Hippocampal formation (tissue), 2 donors: Measurements from ENCODE around the gene MFRP.

Experiments used
- DNase-seq, 2 donors: peaks; one replicate each; lab custom pipeline; 2025; lab: John Stamatoyannopoulos, UW

Gene MFRP

DNA sequence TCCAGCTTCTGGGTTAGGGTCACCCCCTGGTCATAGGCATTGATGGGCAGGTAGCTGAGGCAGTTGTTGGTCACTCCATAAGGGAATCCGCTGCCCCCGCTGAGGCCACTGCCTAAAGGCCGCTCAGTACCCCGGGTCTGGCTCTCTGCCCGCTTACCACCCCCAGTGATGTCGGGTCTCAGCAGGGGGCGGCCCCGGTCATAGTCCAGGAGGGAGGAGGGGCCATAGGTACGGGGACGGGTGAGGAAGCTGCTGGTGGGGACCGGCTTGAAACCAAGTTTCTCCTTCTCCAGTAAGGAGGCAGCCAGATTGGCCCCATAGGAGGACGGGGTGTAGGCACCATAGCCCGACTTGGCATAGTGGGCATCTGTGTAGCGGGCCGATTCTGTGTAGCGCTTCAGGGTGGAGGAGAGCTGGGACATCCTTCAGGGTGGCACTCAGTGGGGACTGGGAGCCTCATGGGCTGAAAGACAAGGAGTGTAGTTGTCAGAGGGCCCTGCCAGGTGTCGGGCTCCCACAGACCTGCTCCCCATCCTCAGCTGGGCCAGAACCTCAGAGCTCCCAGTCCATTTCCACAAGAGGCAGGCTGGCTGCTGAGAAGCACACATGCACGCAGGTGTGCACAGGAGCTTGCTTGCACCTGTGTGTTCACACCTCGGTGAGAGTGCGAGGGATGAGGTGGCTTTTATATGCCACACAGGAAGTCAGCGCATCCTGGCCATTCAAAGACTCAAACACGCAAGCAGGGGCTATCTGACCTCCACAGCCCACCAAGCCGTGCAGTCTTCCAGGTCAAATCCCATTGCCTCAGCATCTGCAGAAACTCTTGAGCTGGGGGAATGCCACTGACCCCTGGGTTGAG is 26.8 kb upstream of the MFRP start:
- no peak for DNase-seq

GRCh38 chr11:119372260-119373058 is 26.0 kb upstream of the MFRP start:
- no peak for DNase-seq

DNA sequence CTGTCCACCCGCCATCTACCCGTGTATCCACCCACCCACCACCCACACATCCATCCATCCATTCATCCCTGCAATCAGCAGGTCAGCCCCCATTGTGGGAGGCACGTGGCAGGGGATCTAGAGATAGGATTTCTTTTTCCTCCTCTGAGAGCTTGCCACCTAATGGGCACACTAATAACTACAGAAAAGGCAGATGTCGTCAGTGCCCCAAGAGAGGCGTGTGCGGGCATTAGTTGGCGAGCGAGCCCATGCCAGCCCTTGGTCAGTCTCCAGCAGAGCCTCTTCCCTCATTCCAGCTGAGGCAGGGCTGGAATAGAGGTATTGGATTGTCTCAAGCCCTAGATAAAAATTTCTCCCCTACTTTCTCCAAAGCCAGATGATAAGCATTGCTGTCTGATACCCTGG is 25.3 kb upstream of the MFRP start:
- DNase-seq = peak; percentile 50 to 82

DNA sequence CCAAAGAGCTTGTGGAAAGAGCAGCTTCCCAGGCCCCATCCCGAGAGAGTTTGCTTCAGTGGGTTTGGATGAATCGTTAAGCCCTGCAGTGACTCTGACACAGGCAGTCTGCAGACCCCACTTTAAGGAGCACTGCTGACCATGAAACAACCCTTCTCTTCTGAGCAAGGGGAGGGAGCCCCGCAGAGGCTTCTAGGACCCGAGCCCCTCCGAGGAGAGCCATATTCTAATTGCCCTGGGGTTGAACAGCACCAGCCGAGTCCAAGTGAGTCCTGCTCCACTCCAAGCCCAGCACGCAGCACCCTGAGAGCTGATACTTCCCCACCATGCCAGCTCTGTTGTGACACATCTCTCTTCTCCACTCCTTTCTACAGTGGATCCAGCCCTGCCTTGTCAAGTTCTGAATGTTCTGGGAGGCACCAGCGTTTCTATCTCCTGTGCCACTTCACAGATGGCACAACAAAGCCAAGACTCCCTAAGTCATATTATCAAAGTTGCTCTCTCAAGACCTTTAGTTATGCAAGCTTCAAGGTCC is 24.6 kb upstream of the MFRP start:
- no peak for DNase-seq

GRCh38 chr11:119370486-119371046 is 24.1 kb upstream of the MFRP start:
- DNase-seq = no peak

- no peak for DNase-seq
Measured at GRCh38 chr11:119369132-119369925, 22.8 kb upstream of the MFRP start.

- DNase-seq = no peak
Measured at GRCh38 chr11:119368121-119369034, 21.9 kb upstream of the MFRP start.

DNA sequence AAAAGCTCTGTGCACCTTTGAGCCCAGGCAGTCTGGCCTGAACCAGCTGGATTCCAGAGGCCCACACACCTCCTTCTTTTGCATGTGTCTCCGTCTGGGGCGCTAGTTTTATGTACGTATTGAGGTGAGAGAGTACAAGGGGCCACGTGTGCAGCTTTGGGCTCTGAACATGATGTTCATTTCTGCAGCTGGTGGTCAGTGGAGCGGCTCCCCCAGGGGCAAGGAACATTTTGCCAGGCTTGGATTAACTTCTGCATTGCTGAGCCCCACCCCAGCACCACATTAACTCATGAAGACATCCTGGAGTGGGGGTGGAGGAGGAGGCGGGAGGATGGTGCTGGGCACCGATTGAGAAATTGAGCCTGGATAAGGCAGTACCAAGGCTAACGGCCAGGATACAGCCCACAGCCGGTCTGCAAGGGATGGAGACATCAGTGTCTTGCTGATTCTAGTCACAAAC is 21.2 kb upstream of the MFRP start:
- DNase-seq = no peak

- DNase-seq = peak in 1 of 2 donors; percentile 52
Measured at GRCh38 chr11:119366690-119367620, 20.4 kb upstream of the MFRP start.

GRCh38 chr11:119365071-119365591 is 18.6 kb upstream of the MFRP start:
- peak in 1 of 2 donors; percentile 37 for DNase-seq

DNA sequence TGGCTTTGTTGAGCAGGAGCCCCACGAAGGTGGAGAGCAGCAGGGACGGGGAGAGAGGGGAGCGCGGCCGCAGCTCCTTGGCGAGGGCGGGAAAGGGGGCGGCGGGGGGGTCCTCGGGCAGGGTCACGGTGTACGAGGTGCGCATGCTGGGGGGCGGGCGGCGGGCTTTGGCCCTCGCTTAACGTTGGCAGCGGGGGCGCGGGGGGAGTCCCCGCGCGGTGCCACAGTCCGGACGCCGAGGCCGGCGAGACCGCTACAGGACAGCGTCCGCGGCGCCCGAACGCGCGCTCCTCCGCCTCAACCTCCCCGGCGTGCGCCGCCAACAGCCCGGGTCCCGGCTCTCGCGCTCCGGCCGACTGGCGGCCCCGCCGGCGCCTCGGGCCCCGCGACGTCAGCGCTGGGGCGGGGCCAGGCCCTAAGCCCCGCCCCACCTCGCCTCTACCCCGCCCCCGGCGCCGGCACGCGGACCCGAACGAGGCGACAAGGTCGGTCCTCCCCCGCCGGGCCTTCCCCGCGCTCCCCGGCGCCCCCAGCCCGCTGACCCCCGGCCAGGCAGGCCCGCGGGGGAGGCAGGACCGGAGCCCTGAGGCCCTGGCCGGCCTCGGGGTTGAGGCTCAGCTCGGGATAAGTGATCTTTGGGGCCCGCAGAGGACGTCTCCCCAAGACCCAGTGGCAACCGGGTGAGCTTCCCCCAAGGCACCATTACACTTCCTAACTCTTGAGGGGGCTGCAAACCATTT is 17.5 kb upstream of the MFRP start:
- DNase-seq = peak; percentile 52 to 73

DNA sequence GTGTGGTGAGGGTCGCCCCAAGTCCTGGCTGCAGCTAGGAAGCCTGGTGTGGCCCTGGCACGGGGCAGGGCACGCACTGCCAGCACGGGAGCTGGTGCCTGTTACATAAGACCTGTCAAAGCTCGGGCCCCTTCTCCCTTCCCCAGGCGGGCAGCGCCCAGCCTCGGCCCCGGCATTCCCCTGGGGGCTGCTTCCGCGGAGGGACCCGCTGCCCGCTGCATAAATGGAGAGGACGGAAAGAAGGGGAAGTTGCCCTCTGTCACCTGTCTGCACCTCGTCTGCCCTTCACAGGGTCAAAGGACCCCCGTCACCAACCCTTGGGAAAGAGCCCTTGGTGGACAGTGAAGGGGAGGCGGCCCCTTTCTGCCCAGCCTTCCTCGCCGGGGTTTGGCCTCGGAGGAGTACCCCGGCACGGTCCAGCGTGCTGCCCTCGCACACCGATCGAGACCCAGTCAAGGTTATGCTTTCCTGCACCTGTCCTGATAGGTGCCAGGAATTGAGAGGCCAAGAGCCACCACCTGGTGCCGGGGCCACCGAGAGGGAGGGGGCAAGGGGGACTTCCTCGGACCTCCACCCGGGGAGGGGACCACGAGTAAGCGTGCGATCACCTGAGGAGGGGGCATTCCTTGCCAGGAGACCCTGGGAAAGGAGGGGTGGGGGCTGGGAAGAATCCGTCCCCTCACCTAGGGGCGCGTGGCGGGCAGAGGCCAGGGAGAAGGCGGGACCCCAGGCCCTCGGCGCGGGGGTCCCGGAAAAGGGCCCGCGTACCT is 16.8 kb upstream of the MFRP start:
- no peak for DNase-seq

GRCh38 chr11:119362741-119363080 is 16.2 kb upstream of the MFRP start:
- DNase-seq = no peak

- DNase-seq = no peak
Measured at GRCh38 chr11:119361941-119362725, 15.6 kb upstream of the MFRP start.

DNA sequence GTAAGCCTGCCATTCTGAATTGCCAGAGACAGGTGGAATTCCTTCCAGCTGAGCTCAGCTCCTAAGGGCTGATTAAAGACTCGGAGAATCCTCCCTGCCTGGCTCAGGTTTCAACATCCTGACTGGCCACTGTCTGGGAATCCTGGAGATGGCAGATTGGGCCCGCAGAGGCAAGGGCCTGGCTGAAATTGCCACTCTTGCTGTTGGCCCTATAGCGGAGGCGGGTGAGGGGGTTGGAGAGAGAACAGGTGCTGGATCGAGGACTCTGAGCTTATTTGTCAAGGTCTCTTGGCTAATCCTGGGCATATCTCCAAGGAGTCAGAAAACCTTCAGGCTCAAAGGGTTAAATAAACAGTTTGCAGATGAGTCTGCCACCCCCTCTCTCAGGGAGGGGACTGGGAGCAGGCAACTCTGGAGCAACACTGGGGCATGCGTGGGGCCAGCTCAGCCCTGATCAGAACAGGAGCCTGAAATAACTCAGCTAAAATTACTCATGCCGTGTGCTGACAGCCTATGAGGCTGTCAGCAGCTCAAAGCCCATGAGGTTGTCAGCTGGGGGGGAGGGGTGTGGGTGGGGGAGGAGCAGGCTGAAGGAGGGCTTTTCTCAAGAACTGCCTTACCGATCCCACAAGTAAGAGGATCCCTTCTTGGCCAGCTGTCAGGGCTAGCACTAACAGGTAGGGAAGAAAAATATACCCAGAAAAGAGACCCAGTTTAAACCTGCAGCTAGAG is 14.7 kb upstream of the MFRP start:
- DNase-seq = peak in 1 of 2 donors; percentile 33
